ENCODE measurements around the gene EDEM2. TPM values are rescaled to one million over a fixed set of nuclear protein-coding genes. Genes with fewer than 3 reads are reported as not detected.
"Not testable (repeated sequence)": the region's sequence is repeated elsewhere in the genome, so short reads cannot be mapped to it uniquely, and the experiment has no call there.

Gene EDEM2
- total RNA-seq (10 to 100 TPM in 5 of 7 donors, 1 to 10 TPM in 2; 6.4 to 14.9 (median 13.4) TPM), polyA plus RNA-seq (10 to 100 TPM; 10.3 to 19.4 TPM)
- long read RNA-seq, donor 1, transcript EDEM2-202 (11 exons, 1,919 nt): major isoform, 58 of 122 reads
- long read RNA-seq, donor 1, partial matches to known transcripts: 4 of 122 reads
- long read RNA-seq, donor 1, other reads (novel, unspliced or antisense): 56 of 122 reads
- long read RNA-seq, donor 2, transcript EDEM2-202 (11 exons, 1,919 nt): major isoform, 5 of 6 reads
- long read RNA-seq, donor 2, partial matches to known transcripts: 0 of 6 reads
- long read RNA-seq, donor 2, other reads (novel, unspliced or antisense): 0 of 6 reads
- long read RNA-seq, donor 3, transcript EDEM2-202 (11 exons, 1,919 nt): major isoform, 19 of 38 reads
- long read RNA-seq, donor 3, partial matches to known transcripts: 3 of 38 reads
- long read RNA-seq, donor 3, other reads (novel, unspliced or antisense): 16 of 38 reads

GRCh38 chr20:35146920-35147574 lies at the start of gene EDEM2:
Gene EDEM2, minus strand, starts transcription at chr20:35147336. Its CDS starts 78 bp downstream, at chr20:35147258.
- Histone ChIP-seq H3K4me3 (peak within 1 kb of the TSS; percentile 70), H3K27me3 (no peaks in the 10 kb centered on the region), H3K4me1 (ENCODE audit: insufficient read depth) (peaks cover 5% of the 10 kb centered on the region), H3K27ac (peak within 1 kb of the TSS; percentile 0 to 22), H3K9me3 (no peaks in the 10 kb centered on the region), H3K36me3 (no peaks in the 10 kb centered on the region)
- intact Hi-C loops (cut with DNase I): loop anchor here in 3 of 4 donors (5.0 to 10.0 kb wide), 3 partner anchors 58 to 125 kb away; no protein-coding TSS in a partner anchor
- TF ChIP-seq EP300 (IDR thresholded peaks at IDR 0.05): no peak
- TF ChIP-seq POLR2A (IDR thresholded peaks at IDR 0.05): peak; percentile 41
- DNase-seq: peak; percentile 91 to 96 (median 94)
- 0 to 1% (median 0%) methylated on average over 37 to 42 of the region's 42 CpGs for WGBS, 3 donors

- no peak overlapping the region for H3K27ac ChIP-seq
- intact Hi-C loops (cut with DNase I): no loop called here
- no peaks in the 10 kb centered on the region for H3K36me3 ChIP-seq
- H3K27me3 ChIP-seq: no peaks in the 10 kb centered on the region
- H3K4me3 ChIP-seq: no peak overlapping the region
- H3K4me1 ChIP-seq (ENCODE audit: insufficient read depth): no peaks in the 10 kb centered on the region
- TF ChIP-seq POLR2A (IDR thresholded peaks at IDR 0.05): no peak
- no peak for TF ChIP-seq EP300 (IDR thresholded peaks at IDR 0.05)
- no peaks in the 10 kb centered on the region for H3K9me3 ChIP-seq
- no peak for DNase-seq
Measured at GRCh38 chr20:35196313-35196712, 49.2 kb upstream of the EDEM2 start.

GRCh38 chr20:35193031-35193791 lies 46.1 kb upstream of the EDEM2 start:
- H3K27ac ChIP-seq; H3K36me3 ChIP-seq; DNase-seq; intact Hi-C loops (cut with DNase I); H3K27me3 ChIP-seq; H3K9me3 ChIP-seq; H3K4me1 ChIP-seq (ENCODE audit: insufficient read depth); H3K4me3 ChIP-seq: not testable (repeated sequence)
- WGBS, 3 donors: 83 to 88% (median 87%) methylated on average over 9 of the region's 9 CpGs

GRCh38 chr20:35192118-35192872 lies 45.2 kb upstream of the EDEM2 start:
- 12 to 21% (median 12%) methylated on average over 9 of the region's 9 CpGs for WGBS, 3 donors
- H3K36me3 ChIP-seq: no peaks in the 10 kb centered on the region
- H3K27ac ChIP-seq: peak overlapping the region in 1 of 2 donors; percentile 9
- no peak overlapping the region for H3K4me3 ChIP-seq
- H3K9me3 ChIP-seq: no peaks in the 10 kb centered on the region
- intact Hi-C loops (cut with DNase I): no loop called here
- peak; percentile 41 to 62 (median 57) for DNase-seq
- no peak for TF ChIP-seq POLR2A (IDR thresholded peaks at IDR 0.05)
- TF ChIP-seq CTCF (IDR thresholded peaks at IDR 0.05): no peak
- no peak for TF ChIP-seq EP300 (IDR thresholded peaks at IDR 0.05)
- no peaks in the 10 kb centered on the region for H3K27me3 ChIP-seq
- H3K4me1 ChIP-seq (ENCODE audit: insufficient read depth): no peaks in the 10 kb centered on the region

GRCh38 chr20:35191419-35192117 lies 44.4 kb upstream of the EDEM2 start:
- no peaks in the 10 kb centered on the region for H3K36me3 ChIP-seq
- intact Hi-C loops (cut with DNase I): no loop called here
- no peaks in the 10 kb centered on the region for H3K4me1 ChIP-seq (ENCODE audit: insufficient read depth)
- DNase-seq: no peak
- no peaks in the 10 kb centered on the region for H3K9me3 ChIP-seq
- H3K27me3 ChIP-seq: no peaks in the 10 kb centered on the region
- no peak overlapping the region for H3K4me3 ChIP-seq
- 65 to 74% (median 65%) methylated on average over 5 of the region's 5 CpGs for WGBS, 3 donors
- TF ChIP-seq POLR2A (IDR thresholded peaks at IDR 0.05) (no peak), EP300 (IDR thresholded peaks at IDR 0.05) (no peak), CTCF (IDR thresholded peaks at IDR 0.05) (no peak)
- peak overlapping the region in 1 of 2 donors; percentile 9 for H3K27ac ChIP-seq

All from ovary (tissue), 10 donors.